ENCODE measurements around the gene DNAI4. TPM values are rescaled to one million over a fixed set of nuclear protein-coding genes. Genes with fewer than 3 reads are reported as not detected.

DNAI4 gene
- total RNA-seq, 2 experiments from 2014 or later: 5.0 to 8.8 TPM

GRCh38 chr1:66764994-66765578, 159.6 kb downstream of the DNAI4 start:
- no peaks in the 10 kb centered on the region for H3K27me3 ChIP-seq (ENCODE audit: control insufficient read depth in 1 of 2, insufficient read depth in 2 of 2, low read length in 2 of 2)
- Mint-ChIP-seq H3K4me3 (no peak overlapping the region), H3K4me1 (ENCODE audit: low read depth) (peaks cover 15% of the 10 kb centered on the region), H3K9me3 (no peaks in the 10 kb centered on the region), H3K27ac (no peak overlapping the region), H3K36me3 (ENCODE audit: low read depth) (no peaks in the 10 kb centered on the region), H3K27me3 (no peaks in the 10 kb centered on the region)
- no peak overlapping the region for H3K27ac ChIP-seq (ENCODE audit: low read depth in 1 of 2, low read length in 2 of 2)
- H3K36me3 ChIP-seq (ENCODE audit: insufficient read depth, low read length): no peaks in the 10 kb centered on the region
- H3K9me3 ChIP-seq (ENCODE audit: control insufficient read depth in 1 of 2, insufficient read depth in 1 of 2, low read length in 2 of 2): no peaks in the 10 kb centered on the region
- CTCF ChIA-PET: interaction anchor here (0.6 to 1.7 kb wide), 8 partner anchors 9 to 995 kb away, joined by 3 to 19 read pairs (median 3); no protein-coding TSS in a partner anchor
- POLR2A ChIA-PET: interaction anchor here (0.9 to 1.3 kb wide), 4 partner anchors 12 to 384 kb away, joined by 3 to 6 read pairs (median 4); no protein-coding TSS in a partner anchor
- no peak overlapping the region for H3K4me3 ChIP-seq (ENCODE audit: low read length)
- TF ChIP-seq CTCF (IDR thresholded peaks at IDR 0.05): peak; percentile 86
- DNase-seq: peak in 12 of 14 experiments; percentile 22 to 76 (median 44)
- H3K4me1 ChIP-seq (ENCODE audit: insufficient read depth, low read length): peaks cover 2% of the 10 kb centered on the region
- intact Hi-C loops (cut with DNase I, micrococcal nuclease): loop anchor here (1.0 to 10.0 kb wide), 10 partner anchors 160 to 990 kb away; partner anchors contain the start of genes DNAI4 (in 1 of the 2) and MIER1 (in 1 of the 2)
- ATAC-seq (ENCODE audit: poor library complexity): peak; percentile 69

Other genes starting within 250 kb of the DNAI4 start
- gene DYNLT5, start 172.4 kb downstream of the DNAI4 start, total RNA-seq: not detected
- not detected for gene INSL5, start 123.6 kb downstream of the DNAI4 start, total RNA-seq
- 100 to 1,000 TPM; 106 to 107 TPM for gene MIER1, start 134 bp upstream of the DNAI4 start, total RNA-seq
- 1 to 10 TPM; 8.1 to 9.1 TPM for gene SLC35D1, start 129.3 kb upstream of the DNAI4 start, total RNA-seq
- gene C1orf141, start 210.1 kb upstream of the DNAI4 start, total RNA-seq: not detected
- under 1 TPM; 0.08 to 0.14 TPM for gene IL23R, start 241.6 kb upstream of the DNAI4 start, total RNA-seq

Data from CD4-positive, alpha-beta T cell (primary cell).